NB4 (cell line): Measurements from ENCODE around the gene CES4A.

Experiments
- CTCF ChIP-seq: IDR thresholded peaks from one replicate; pipeline ENCODE4 v1.5.1; 2012; ENCODE audit warnings: low read depth, low read length
- MAX ChIP-seq: IDR thresholded peaks from 2 replicates; pipeline ENCODE4 v1.6.1; 2011; ENCODE audit warnings: low read depth, low read length
- POLR2A ChIP-seq: IDR thresholded peaks from 2 replicates; pipeline ENCODE4 v1.6.1; 2011; ENCODE audit warnings: mild to moderate bottlenecking; ENCODE audit not compliant: insufficient read length; ENCODE audit errors: extremely low read depth

- TF ChIP-seq MAX (no peak), CTCF (no peak), POLR2A (no peak)
These were observed 44.3 kb upstream of the CES4A start for GRCh38 chr16:66944054-66944441.
